ENCODE measurements around the gene DGKQ.
"Not testable (repeated sequence)": the region's sequence is repeated elsewhere in the genome, so short reads cannot be mapped to it uniquely, and the experiment has no call there.

The DGKQ gene

DNA sequence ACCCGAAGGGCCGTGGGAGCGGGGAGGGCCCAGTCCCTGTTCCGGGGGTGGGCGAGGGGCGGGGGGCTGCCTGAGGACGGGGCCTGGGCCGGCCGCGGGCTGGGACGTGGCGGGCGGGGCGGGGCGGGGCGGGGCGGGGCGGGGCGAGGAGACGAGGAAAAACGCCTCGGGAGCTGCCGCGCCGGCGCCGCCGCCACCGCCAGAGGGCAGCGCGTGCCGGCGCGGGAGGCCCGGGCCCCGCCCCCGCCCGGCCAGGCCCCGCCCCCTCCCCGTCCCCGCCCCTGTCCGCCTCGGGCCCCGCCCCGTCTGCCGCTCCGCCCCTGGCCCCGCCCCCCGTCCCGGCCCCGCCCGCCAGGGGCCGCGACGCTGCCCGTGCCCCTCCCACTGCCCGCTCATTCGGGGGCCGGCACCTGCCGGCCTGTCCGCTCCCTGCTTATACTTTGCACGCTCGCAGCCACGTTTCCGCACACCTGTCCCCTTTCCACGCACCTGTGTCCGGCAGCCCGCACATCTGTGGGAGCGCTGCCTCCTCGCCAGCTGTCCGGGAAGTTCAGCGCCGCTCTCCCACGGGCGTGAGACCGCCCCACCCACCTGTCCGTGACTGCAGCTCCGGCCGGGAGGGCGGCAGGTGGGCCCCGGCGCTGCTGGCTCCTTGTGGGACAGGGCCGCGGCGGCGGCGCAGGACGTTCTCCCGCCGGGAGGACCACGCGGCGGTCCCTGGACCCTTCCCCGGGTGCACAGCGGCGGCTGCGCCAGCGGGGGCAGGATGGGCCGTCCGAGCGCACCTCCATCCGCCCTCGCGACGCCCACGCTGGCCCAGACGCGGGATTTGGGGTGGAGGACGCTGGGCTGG lies 36.4 kb upstream of the DGKQ start:
- DNase-seq: peak; percentile 69

DNA sequence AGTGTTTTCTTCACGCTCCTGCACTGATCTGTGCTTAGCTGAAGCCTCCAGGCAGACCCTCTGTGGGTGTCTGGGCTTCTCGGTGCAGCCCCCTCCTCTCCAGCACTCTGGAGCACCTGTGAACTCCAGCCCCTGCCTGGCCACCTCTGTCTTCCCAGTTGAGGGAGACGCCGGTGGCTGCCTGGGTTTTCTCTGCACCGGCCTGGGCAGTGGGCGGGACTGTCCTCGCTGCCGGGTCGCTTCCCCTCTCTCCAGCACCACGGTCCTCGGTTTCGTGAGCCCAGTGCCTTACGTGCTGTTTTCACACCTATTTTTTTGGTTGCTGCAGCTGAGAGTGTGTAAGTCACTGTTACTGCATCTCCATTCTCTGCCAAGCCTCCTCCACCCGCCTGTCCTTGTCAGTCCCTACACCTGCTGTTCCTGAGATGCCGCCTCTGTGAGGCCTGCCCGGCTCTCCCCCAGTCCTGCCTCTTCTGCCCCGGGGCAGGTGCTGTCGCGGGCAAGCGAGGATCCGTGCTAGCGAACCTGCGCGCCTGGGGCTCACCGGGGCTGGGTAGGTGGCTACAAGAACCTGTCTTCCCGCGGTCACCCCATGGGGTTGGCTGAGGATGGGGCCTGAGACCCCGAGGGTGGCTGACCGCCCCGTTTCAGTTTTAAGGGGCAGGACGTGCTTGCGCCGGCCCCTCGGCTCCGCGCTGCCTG lies 35.6 kb upstream of the DGKQ start:
- DNase-seq: peak; percentile 38

DNA sequence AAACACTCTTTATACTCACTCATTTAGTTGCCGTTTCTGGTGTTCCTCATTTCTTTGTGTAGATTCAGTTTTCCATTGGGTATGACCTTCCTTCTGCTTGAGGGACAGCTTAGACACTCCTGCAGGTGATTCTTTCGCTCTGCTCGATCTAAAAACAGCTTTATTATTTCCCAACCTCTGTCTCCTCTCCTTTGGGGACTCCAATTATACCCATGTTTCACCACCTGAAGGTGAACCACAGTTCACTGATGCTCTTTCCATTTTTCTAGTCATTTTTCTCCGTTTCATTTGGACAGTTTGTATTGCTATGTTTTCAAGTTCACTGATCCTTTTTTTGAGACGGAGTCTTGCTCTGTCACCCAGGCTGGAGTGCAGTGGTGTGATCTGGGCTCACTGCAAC lies 33.5 kb upstream of the DGKQ start:
- no peak for DNase-seq

DNA sequence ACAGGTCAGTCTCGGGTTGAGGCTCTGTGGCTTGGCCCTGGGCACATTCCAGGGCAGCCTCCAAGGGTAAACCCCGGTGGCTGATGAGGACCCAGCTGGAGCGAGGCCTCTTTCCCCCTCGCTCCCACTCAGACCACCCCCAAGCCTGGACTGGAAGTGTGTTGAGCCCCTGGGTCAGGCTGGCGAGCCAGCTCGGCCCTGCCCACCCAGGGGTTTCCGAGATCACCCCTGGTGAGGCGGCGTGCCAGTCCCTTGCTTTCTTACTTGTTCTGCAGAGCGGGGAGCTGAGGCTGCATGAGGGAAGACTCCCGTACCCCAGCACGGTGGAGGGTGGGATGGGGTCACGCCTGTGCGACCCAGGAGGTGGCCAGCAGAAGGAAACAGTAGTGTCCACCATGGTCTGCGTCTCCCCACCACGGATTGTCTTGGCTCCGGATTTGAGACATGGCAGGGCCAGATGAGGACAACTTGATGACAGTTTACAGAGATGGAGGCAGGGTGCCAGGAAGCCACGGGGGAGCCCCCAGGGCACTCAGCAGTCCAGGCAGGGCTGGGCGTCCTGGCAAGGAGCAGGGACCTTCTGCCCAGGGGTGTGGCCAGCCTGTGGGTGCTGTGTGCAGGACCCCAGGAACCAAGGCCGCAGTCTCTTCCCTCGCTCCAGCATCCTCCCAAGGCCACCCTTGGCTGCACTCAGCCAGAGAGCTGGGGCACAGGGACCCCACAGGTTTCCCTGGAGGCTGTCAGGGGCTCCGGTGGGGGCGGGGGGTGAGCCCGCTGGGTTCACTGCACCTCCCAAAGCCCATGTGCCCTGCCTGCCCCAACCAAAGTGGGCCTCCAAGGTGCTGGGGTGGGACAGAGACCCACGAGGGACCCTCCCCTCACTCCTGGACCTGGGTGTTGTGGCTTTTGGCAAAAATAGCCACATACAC lies 31.5 kb upstream of the DGKQ start:
- DNase-seq: no peak

DNA sequence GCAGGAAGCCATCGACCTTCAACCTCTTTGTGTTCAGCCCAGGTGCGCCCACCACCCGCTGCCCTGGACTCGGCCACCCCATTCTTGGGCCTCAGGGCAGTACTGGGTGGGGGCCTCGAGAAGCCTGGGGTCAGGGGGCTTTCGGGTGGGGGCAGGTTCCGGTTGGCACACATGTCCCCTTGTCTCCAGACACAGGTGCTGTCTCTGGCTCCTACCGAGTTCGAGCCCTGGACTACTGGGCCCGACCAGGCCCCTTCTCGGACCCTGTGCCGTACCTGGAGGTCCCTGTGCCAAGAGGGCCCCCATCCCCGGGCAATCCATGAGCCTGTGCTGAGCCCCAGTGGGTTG lies 30.7 kb upstream of the DGKQ start:
- no peak for DNase-seq

DNA sequence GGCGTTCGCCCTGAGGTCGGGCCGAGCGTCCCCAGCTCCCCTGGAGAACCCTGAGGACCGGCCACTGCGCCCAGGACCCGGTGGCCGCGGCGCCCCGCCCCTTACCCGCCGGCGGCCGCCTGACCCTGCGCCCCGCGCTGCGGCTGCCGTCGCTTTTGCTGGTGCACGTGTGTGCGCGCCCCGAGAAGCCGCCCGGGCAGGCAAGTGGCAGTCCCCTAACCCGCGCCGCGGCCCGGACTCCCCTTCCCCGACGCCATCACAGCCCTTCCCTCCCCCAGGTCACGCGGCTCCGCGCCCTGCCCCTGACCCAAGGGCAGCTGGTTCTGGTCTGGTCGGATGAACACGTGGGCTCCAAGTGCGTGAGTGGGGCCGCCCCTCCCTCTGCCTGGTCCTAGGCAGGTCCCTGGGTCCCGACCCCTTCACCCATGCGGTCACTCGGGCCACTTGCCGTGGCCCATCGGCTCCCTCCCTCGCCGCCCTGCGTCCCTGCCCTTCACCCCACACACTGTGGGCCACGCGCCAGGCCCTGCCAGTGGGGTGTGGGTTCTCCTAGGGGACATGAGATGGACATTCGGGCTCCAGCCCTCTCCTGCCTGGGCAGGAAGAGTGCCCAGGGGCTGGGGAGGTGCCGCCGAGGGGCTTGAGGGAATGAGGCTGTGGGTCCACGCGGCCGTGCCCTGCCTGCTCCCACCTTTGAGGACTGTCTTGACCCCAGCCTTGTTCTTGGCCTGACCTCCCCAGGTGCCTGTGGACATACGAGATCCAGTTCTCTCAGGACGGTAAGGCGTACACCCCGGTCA lies 30.1 kb upstream of the DGKQ start:
- DNase-seq: no peak

DNA sequence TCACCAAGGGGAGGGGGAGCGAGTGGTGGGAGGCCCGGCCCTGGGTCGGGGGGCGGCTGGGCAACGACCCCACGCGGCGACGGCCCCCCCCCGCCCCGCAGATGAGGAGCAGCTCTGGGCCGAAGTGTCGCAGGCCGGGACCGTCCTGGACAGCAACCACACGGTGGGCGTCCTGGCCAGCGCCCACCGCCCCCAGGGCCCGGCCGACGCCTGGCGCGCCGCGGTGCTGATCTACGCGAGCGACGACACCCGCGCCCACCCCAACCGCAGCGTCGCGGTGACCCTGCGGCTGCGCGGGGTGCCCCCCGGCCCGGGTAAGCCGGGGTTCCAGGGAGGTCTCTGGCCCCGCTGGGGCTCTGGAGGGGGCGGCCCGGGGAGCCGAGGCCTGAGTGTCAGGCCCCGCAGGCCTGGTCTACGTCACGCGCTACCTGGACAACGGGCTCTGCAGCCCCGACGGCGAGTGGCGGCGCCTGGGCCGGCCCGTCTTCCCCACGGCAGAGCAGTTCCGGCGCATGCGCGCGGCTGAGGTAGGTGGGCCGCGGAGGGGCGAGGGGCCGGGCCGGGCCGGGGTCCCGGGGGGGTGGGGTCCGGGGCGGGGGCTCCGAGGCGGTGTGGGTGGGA lies 29.4 kb upstream of the DGKQ start:
- no peak for DNase-seq

DNA sequence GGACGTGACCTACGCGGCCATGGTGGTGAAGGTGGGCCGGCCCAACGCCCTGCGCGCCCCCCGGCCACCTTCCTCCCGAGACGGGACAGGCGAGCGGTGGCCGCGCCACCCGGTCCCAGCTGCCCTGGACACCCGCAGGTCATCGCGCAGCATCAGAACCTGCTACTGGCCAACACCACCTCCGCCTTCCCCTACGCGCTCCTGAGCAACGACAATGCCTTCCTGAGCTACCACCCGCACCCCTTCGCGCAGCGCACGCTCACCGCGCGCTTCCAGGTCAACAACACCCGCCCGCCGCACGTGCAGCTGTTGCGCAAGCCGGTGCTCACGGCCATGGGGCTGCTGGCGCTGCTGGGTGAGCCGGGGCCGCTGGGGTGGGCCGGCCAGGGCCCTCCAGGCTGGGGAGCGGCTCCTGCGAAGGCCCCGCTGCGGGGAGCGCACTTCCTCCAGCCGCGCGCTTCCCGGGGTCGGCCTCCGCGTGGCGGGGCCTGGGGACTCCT lies 28.8 kb upstream of the DGKQ start:
- no peak for DNase-seq

DNA sequence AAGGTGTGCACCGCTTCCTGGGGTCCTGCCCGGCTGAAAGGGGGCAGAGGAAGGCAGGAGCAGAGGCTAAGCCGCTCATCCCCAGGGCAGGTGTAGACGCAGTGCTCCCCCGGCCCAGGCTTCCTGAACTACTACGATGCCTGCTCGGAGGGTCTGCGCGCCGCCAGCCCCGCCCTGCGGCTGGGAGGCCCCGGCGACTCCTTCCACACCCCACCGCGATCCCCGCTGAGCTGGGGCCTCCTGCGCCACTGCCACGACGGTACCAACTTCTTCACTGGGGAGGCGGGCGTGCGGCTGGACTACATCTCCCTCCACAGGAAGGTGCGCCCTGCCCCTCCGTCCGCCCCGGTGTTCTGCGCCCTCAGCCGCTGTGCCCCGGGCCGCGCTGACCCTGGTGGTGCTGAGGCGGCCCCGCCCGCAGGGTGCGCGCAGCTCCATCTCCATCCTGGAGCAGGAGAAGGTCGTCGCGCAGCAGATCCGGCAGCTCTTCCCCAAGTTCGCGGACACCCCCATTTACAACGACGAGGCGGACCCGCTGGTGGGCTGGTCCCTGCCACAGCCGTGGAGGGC lies 28.3 kb upstream of the DGKQ start:
- no peak for DNase-seq

DNA sequence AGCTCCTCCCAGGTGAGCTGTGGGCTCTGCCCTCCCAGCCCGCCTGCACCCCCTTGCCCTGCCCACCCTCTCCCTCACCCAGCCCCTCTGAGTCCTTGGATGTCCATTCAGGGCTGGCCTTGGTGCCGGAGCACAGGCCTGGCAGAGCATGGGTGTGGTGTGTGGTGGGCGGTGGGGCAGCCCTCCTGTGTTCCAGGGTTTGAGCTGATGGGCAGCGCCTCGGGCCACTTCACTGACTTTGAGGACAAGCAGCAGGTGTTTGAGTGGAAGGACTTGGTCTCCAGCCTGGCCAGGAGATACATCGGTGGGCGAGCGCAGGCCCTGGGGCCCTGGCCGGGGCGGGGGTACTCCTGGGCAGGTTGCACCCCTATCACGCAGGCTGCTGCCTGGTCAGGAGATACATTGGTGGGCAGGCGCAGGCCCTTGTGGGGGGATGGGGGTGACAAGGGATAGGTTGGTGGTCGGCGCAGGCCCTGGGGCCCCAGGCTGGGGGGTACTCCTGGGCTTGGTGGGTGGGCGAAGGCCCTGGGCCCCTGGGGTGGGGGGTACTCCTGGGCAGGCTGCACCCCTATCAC lies 27.4 kb upstream of the DGKQ start:
- no peak for DNase-seq

DNA sequence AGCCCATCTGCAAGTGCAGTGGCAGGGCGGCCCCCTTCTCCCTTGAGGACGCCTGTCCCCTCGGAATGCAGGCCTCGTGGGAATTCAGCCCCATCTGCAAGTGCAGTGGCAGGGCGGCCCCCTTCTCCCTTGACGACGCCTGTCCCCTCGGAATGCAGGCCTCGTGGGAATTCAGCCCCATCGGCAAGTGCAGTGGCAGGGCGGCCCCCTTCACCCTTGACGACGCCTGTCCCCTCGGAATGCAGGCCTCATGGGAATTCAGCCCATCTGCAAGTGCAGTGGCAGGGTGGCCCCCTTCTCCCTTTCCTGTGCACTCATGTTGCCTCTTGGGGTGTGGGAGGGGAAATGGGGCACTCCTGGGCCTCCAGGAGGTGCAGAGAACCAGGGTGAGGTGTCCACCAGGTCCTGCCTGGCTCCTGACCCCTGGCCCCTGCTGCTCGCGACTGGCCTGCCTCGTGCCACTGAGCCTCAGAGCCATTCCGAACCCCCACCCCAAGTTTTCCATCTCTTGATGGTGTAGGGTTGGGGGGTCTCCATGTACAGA lies 26.6 kb upstream of the DGKQ start:
- DNase-seq: no peak

DNA sequence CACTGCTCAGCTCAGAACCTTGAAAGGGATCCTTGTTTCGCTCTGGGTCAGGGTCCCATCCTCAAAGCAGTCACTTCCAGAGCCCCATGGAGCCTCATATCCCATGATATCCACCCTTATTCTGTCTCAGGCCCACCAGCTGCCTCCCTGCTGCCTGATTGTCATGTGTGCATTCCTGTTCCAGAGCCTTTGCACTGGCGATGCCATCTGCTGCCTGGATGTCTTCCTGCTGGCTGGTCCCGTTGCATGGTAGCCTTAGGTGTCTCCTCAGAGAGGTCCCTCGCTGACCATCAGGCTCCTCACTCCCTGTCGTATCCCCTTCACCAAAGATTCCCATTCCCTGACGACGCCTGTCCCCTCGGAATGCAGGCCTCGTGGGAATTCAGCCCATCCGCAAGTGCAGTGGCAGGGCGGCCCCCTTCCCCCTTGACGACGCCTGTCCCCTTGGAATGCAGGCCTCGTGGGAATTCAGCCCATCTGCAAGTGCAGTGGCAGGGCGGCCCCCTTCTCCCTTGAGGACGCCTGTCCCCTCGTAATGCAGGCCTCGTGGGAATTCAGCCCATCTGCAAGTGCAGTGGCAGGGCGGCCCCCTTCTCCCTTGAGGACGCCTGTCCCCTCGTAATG lies 26.0 kb upstream of the DGKQ start:
- DNase-seq: not testable (repeated sequence)

DNA sequence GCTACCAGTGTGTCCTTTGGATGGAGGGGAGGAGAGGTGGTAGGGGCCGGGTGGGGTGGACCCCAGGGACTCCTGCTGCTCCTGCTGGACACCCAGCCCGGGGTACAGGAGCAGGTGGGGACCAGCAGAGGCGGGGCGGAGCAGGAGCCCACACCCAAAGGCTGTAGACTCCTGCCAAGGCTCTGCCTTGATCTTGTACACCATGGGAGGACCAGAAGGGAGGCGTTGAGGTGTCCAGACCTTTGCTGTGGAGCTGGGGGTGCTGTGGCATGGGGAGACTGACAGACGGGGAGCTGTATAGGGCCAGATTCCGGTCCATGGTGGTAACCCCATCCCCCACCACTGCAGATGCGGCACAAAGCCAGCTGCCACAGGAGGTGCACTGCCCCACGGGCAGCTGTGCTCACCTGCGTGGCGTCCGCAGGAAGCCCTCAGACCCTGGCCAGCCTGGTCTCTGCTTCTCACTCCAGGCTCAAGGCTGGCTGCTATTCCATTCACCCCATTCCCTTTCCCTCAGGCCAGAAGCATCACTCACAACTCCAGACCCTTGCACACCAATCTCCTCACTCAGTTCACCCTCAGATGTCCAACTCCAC lies 24.8 kb upstream of the DGKQ start:
- DNase-seq: no peak

DNA sequence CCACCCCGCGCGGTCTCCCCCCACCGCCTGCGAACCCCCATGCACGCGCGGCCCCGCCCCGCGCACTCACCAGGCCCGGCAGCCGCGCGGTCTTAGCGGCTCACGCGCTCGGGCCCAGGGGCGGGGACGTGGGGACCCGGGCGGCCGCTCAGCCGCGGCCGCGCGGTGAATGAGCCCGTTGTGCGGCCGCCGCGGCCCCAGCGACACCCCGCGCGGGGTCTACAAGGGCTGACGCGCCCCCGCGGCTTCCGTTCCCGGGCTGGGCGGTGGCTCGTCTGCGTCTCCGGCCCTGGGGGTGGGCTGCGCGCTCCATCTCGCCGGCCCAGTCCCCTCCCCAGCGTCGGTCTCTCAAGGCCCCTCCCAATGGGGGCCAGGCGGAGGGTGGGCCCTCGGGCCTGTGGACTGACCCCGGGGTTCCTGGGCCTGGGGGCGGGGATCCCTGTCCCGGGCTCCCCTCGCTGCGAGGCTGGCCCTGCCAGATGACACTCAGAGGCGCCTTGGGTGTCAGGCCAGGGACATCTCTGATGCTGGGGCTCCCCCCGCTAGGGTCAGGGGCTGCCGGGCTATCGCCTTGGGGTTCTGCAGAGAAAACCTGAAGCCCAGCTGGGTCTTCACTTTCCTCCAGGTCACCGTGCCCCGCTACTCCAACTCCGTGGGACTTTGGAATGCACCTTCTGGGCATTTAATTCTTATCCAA lies 24.2 kb upstream of the DGKQ start:
- DNase-seq: no peak

DNA sequence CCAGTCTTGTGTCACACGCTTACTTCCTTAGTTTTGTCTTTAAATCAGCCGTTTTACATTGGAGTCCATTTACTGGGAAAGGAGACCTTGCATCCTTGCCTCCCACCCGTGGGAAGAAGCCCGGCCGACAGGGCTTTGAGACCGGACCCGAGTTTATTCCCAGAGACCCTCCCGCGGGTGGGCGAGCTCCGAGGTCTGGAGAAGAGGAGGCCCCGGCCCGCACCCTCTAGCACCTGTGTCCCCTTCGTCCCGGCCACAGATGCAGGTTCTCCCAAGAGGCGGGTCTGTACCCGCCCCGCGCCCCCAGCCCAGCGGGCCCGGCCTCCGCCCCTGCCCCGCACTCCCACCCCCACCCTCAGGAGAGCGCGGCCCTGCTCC lies 23.6 kb upstream of the DGKQ start:
- DNase-seq: no peak

DNA sequence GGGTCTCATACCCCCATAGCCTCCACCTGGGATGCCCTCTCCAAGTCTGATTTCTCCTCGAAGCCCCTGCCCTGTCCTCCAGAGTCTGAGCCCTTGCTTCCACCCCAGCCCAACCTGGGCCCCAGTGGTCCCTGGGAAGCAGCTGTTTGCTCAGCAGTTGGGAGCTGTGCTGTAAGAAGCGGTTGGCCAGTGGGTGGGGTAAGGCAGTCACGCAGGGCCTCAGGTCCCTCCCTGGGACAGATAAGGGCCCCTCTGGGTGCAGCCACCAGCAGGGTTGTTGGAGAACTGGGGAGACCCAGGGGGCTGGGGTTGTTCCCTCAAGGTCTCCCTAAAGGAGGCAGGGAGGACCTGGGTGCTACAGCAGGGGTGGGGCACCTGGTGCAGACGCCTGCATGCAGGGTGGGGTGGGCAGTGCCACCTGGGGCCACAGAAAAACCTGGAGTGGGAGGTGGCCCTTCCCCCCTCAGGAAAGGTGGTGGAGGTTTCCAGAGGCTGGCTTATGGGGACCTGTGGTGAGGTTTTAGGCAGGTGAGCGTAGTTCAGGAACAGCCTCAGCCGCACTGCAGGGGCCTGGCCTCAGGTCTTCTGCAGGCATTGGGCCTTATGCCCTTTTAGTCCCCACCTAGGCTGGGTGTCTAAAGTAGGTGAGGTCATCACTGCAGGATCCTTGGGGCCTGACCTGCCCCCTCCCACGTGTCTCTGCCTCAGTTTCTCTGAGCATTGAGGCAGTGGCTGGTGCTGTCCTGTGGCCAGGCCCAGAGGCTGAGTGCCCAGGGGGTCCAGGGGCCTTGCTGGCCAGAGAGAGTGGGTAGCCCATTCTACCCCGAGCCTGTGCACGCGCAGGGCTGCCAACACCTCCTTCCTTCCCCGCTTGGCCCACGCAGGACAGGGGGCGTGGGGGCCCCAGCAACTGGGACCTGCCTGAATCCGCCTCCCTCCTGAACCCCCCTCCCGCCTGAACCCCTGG lies 22.9 kb upstream of the DGKQ start:
- DNase-seq: no peak

DNA sequence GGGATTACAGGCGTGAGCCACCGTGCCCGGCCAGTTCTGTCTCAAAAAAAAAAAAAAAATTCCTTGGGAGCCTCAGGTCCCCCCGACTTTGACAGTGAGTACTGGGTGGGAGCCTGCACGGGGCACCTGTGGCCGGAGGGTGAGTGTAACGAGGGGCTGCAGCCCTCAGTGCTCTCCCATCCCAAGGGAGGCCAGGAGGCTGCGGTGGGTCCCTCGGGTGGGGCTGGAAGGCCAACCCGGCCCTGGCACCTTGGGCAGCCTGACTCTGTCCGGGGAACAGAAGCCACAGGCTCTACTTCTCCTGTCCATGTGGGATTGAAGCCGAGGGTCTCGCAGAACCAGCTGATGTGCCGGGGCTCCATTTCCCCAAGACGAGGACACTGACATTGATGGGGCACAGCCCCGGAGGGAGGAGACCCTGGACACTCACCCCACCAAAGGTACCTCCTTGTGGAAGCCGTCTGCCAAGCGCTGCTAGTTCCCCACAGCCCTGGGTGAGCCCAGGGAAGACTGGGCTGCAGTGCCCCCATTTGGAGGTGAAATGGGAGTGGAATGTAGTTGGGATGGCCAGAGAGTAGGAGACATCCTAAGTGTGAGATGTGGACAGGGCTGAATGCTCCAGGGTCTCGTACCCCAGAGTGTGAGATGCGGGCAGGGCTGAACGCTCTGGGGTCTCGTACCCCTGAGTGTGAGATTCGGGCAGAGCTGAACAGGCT lies 22.1 kb upstream of the DGKQ start:
- DNase-seq: no peak
